Lung (tissue), 12 donors: ENCODE measurements around the gene CYP2A6. TPM values are rescaled to one million over a fixed set of nuclear protein-coding genes. Genes with fewer than 3 reads are reported as not detected.
"Not testable (repeated sequence)": the region's sequence is repeated elsewhere in the genome, so short reads cannot be mapped to it uniquely, and the experiment has no call there.

Experiments used
- ATAC-seq: fragments of 200-7000 bp; cut with Tn5 transposase; one replicate; pipeline ENCODE4 v1.9.1; 2020; ENCODE audit warnings: moderate number of reproducible peaks; ENCODE audit not compliant: insufficient read depth, low FRiP score
- DNase-seq, 3 donors: peaks; one replicate each; pipeline ENCODE4 v3.0.0-alpha.2; 2013 to 2017
- H3K27ac ChIP-seq, 2 donors: one replicate each; pipeline ENCODE4 v1.5.1; 2013; ENCODE audit warnings: mild to moderate bottlenecking in 2 of 2, moderate library complexity in 2 of 2, control low read depth in 1 of 2, inconsistent platforms in 1 of 2, low read depth in 1 of 2, low read length in 1 of 2
- H3K27me3 ChIP-seq, 3 donors: one replicate each; pipeline ENCODE4 v1.5.1; 2013; ENCODE audit warnings: low read length in 2 of 3; ENCODE audit not compliant: control insufficient read depth in 3 of 3, insufficient read depth in 3 of 3
- H3K36me3 ChIP-seq, 4 donors: one replicate each; pipeline ENCODE4 v1.5.1; 2013; ENCODE audit warnings: low read length in 4 of 4, mild to moderate bottlenecking in 1 of 4, moderate library complexity in 1 of 4; ENCODE audit not compliant: control insufficient read depth in 4 of 4, insufficient read depth in 4 of 4
- H3K4me1 ChIP-seq, 5 donors: one replicate each; pipeline ENCODE4 v1.5.1; 2013; ENCODE audit warnings: low read length in 5 of 5, mild to moderate bottlenecking in 2 of 5, moderate library complexity in 1 of 5; ENCODE audit not compliant: control insufficient read depth in 5 of 5, insufficient read depth in 5 of 5
- H3K4me3 ChIP-seq: one replicate; pipeline ENCODE4 v1.5.1; 2013; ENCODE audit warnings: mild to moderate bottlenecking, control low read depth, moderate library complexity
- H3K9ac ChIP-seq, 2 donors: one replicate each; pipeline ENCODE4 v1.5.1; 2013; ENCODE audit warnings: low read length in 2 of 2, control low read depth in 1 of 2; ENCODE audit not compliant: insufficient read depth in 1 of 2
- H3K9me3 ChIP-seq, 4 donors: one replicate each; pipeline ENCODE4 v1.5.1; 2013; ENCODE audit warnings: low read length in 3 of 4, mild to moderate bottlenecking in 1 of 4, moderate library complexity in 1 of 4; ENCODE audit not compliant: control insufficient read depth in 4 of 4, insufficient read depth in 3 of 4
- whole genome bisulfite sequencing, 2 donors: extraction: QIAGEN DNeasy Blood & Tissue Kit; methylation state at CpG; one replicate each; pipeline ENCODE4 v1.1.7; 2013; 5-methylcytosine and 5-hydroxymethylcytosine counted together
- polyA plus RNA-seq, 2 donors: library from polyadenylated mRNA; stranded (reverse); fragments of 200-250 nt; gene quantifications; one replicate each; pipeline ENCODE4 v1.2.1, GENCODE V29; 2013
- total RNA-seq, 2 donors: library from RNA; depleted of rRNA in 1 of 2; stranded (reverse); fragments of >200 nt in 1 of 2; gene quantifications; one replicate each; pipeline ENCODE4 v1.2.1, GENCODE V29; 2014 to 2021
- TF ChIP-seq, protein P1 (sequence below): IDR thresholded peaks from 2 replicates; pipeline ENCODE4 v1.5.1; 2012; ENCODE audit warnings: mild to moderate bottlenecking; ENCODE audit errors: control extremely low read depth, extremely low read depth
- donor health status: control.
- donor health status: control.
- donor health status: Bipolar disorder and iron deficiency.
- donor health status: healthy.
- donor health status: DM: yes; HTN: yes; CAD: no.

Gene CYP2A6
- total and polyA plus RNA-seq, 4 donors, result 0.45 to 1.7 (median 0.77) TPM

DNA sequence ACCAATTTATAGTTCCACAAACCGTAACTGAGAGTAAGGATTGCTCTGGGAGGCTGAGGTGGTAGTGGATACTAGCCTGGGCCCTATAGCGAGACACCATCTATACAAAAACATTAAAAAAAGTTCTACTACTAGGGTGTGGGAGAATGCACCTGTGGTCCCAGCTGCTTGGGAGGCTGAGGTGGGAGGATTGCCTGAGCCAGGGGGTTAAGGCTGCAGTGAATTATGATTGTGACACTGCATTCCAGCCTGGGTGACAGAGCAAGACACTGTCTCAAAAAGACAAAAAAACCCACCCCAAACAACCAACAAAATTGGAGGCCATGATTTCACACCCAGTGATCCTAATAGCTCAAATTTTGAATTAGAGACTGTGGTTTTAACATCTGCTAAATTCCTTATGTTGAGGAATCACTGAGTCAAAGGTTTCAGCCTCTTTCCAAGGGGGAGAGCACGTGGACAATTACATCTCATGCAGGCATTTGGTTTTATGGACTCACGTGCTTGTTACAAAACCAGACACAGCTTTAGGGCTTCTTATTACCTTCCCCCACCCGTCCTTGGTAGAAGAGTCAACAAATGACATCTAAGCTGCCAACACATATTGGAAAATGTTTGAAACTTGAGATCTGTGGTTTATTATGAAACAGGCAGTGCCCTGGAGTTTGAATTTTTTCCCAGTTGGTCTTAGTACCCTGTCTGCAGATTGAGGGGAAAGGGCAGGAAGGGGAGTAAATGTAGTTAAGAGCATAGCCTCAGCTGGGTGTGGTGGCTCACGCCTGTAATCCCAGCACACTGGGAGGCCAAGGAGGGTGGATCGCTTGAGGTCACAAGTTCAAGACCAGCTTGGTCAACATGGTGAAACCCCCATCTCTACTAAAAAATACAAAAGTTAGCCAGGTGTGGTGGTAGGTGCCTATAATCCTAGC, 18.5 kb downstream of the CYP2A6 start:
- DNase-seq (peak in 2 of 3 donors; percentile 39 to 68), ATAC-seq (peak; percentile 19)
- 54 to 55% methylated on average over 7 of the region's 7 CpGs for WGBS, 2 donors
- no peaks in the 10 kb centered on the region for H3K27me3 ChIP-seq
- H3K36me3 ChIP-seq, result peaks cover 0 to 5% (median 1%) of the 10 kb centered on the region in 4 donors
- H3K4me3 ChIP-seq, result no peak overlapping the region
- no peaks in the 10 kb centered on the region for H3K9me3 ChIP-seq
- TF ChIP-seq, protein P1, sequence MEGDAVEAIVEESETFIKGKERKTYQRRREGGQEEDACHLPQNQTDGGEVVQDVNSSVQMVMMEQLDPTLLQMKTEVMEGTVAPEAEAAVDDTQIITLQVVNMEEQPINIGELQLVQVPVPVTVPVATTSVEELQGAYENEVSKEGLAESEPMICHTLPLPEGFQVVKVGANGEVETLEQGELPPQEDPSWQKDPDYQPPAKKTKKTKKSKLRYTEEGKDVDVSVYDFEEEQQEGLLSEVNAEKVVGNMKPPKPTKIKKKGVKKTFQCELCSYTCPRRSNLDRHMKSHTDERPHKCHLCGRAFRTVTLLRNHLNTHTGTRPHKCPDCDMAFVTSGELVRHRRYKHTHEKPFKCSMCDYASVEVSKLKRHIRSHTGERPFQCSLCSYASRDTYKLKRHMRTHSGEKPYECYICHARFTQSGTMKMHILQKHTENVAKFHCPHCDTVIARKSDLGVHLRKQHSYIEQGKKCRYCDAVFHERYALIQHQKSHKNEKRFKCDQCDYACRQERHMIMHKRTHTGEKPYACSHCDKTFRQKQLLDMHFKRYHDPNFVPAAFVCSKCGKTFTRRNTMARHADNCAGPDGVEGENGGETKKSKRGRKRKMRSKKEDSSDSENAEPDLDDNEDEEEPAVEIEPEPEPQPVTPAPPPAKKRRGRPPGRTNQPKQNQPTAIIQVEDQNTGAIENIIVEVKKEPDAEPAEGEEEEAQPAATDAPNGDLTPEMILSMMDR, result no peak
- no peak overlapping the region for H3K9ac ChIP-seq
- peaks cover 0 to 2% (median 0%) of the 10 kb centered on the region in 5 donors for H3K4me1 ChIP-seq
- no peak overlapping the region for H3K27ac ChIP-seq

DNA sequence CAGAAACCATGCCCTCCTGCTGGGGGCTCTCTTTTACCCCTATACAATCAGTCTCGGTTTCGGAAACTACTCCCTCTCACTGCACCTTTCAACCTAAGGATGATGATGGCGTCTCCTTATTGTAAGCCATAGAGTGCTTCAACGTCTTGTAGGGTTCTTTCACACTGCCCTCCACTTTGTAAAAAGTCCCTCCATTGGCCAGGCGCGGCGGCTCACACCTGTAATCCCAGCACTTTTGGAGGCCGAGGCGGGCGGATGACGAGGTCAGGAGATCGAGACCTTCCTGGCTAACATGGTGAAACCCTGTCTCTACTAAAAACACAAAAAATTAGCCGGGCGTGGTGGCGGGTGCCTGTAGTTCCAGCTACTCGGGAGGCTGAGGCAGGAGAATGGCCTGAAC, 19.5 kb downstream of the CYP2A6 start:
- not testable (repeated sequence) for H3K27ac ChIP-seq, H3K27me3 ChIP-seq, H3K4me1 ChIP-seq, H3K4me3 ChIP-seq, DNase-seq, H3K36me3 ChIP-seq, ATAC-seq, H3K9ac ChIP-seq, H3K9me3 ChIP-seq
- WGBS, 2 donors, result 95 to 96% methylated on average over 16 of the region's 16 CpGs

DNA sequence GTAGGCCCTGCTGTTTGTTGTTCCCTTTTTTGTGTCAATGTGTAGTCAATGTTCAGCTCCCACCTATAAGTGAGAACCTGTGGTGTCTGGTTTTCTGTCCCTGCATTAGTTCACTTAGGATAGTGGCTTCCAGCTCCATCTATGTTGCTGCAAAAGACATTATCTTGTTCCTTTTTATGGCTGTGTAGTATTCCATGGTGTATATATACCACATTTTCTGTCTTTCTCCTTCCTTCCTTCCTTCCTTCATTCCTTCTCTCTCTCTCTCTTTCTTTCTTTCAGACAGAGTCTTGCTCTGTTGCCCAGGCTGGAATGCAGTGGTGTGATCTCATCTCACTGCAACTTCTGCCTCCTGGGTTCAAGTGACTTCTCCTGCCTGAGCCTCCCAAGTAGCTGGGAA, 21.0 kb downstream of the CYP2A6 start:
- Histone ChIP-seq H3K36me3 (peaks cover 0 to 5% (median 1%) of the 10 kb centered on the region in 4 donors), H3K27me3 (no peaks in the 10 kb centered on the region), H3K9me3 (no peaks in the 10 kb centered on the region), H3K4me3 (no peak overlapping the region), H3K27ac (no peak overlapping the region), H3K4me1 (peaks cover 0 to 6% (median 0%) of the 10 kb centered on the region in 5 donors), H3K9ac (no peak overlapping the region)
- ATAC-seq (no peak), DNase-seq (no peak)
- TF ChIP-seq, protein P1, result no peak

DNA sequence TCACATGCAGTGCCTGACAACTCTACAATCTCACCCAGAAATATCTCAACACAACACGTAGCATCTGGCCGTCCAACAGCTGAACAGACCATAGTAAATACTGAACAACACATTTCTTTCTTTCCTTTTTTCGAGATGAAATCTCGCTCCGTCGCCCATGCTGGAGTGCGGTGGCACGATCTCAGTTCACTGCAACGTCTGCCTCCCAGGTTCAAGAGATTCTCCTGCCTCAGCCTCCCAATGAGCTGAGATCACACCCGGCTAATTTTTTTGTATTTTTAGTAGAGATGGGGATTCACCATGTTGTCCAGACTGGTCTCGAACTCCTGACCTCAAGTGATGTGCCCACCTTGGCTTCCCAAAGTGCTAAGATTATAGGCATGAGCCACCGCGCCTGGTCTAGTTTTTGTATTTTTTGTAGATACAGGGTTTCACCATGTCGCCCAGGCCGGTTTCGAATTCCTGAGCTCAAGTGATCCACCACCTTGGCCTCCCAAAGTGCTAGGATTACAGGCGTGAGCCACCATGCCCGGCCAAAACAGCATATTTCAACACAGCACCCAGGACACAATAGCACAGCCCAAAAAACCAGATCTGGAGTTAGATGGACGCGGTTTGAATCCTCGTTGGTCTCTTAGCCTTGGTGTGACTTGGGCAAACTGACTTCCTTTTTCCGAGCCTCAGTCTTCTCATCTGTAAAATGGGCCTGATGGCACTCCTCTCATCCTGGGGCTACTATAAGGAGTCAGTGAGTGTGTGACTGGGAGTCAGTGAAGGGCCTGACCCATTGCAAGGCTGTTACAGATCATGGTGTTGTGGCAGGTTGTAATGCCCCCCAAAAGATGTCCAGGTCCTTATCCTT, 22.6 kb downstream of the CYP2A6 start:
- 94 to 96% methylated on average over 22 of the region's 22 CpGs for WGBS, 2 donors
- no peak overlapping the region for H3K27ac ChIP-seq
- TF ChIP-seq, protein P1, result no peak

DNA sequence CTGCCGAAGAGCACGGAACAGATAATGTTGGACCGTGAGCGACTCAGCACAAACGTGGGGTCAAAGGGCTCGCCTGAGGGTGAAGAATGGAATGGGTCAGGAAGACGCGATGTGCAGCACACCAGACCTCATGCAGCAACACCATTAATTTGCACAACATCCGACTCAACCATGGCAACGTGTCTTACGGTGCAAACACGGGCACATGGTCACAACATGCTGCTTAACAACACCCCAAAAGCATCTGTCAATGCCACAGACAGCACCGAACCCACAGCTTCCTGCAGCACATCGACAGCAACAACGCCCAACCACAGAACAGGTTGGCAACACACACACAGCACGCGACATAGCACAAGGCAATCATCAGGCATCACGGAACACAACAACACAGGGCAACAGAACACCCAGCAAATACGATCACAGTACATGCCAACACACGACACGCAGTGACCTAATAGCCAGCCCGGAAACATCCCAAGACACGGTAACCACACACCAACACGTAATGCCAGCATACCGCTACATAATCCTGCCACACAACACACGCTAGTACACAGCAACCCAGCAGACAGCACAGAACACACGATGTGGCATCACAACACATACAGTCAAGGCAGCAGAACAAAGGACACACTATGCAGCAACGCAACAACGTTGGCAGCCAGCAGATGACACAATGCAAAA, 23.4 kb downstream of the CYP2A6 start:
- not testable (repeated sequence) for DNase-seq, H3K9me3 ChIP-seq, H3K9ac ChIP-seq, H3K27ac ChIP-seq, H3K4me3 ChIP-seq, ATAC-seq, H3K36me3 ChIP-seq, H3K27me3 ChIP-seq
- WGBS, 2 donors, result 61 to 75% methylated on average over 29 of the region's 29 CpGs
- peaks cover 0 to 11% (median 2%) of the 10 kb centered on the region in 5 donors for H3K4me1 ChIP-seq

More for the DNA sequence above, 22.6 kb downstream of the CYP2A6 start:
- DNase-seq (no peak), ATAC-seq (no peak)
- Histone ChIP-seq H3K36me3 (peaks cover 0 to 5% (median 1%) of the 10 kb centered on the region in 4 donors), H3K4me1 (peaks cover 0 to 10% (median 2%) of the 10 kb centered on the region in 5 donors), H3K9me3 (no peaks in the 10 kb centered on the region), H3K4me3 (no peak overlapping the region), H3K9ac (no peak overlapping the region), H3K27me3 (no peaks in the 10 kb centered on the region)
